Ishikawa (cell line): ENCODE results near the gene PADI1.

ENCODE experiments used
- CEBPB ChIP-seq: IDR thresholded peaks from 2 replicates; pipeline ENCODE4 v1.6.1; 2012
- CREB1 ChIP-seq: IDR thresholded peaks from 2 replicates; pipeline ENCODE4 v1.6.1; 2012; ENCODE audit warnings: low read depth
- EGR1 ChIP-seq: IDR thresholded peaks from 2 replicates; pipeline ENCODE4 v1.6.1; 2012
- EP300 ChIP-seq: IDR thresholded peaks from 2 replicates; pipeline ENCODE4 v1.6.1; 2012; ENCODE audit warnings: borderline replicate concordance
- FOXM1 ChIP-seq: IDR thresholded peaks from 2 replicates; pipeline ENCODE4 v1.6.1; 2012; ENCODE audit warnings: low read depth, borderline replicate concordance
- MAX ChIP-seq: IDR thresholded peaks from 2 replicates; pipeline ENCODE4 v1.6.1; 2012
- NFIC ChIP-seq: IDR thresholded peaks from 2 replicates; pipeline ENCODE4 v1.6.1; 2012
- RAD21 ChIP-seq: IDR thresholded peaks from 2 replicates; pipeline ENCODE4 v1.6.1; 2012; ENCODE audit warnings: low read depth
- REST ChIP-seq: IDR thresholded peaks from 2 replicates; pipeline ENCODE4 v1.6.1; 2012; ENCODE audit warnings: low read depth, mild to moderate bottlenecking
- TAF1 ChIP-seq: IDR thresholded peaks from 2 replicates; pipeline ENCODE4 v1.6.1; 2012; ENCODE audit warnings: low read depth, mild to moderate bottlenecking
- TCF12 ChIP-seq: IDR thresholded peaks from 2 replicates; pipeline ENCODE4 v1.6.1; 2012; ENCODE audit warnings: low read depth
- TEAD4 ChIP-seq: IDR thresholded peaks from 2 replicates; pipeline ENCODE4 v1.6.1; 2012
- USF1 ChIP-seq: IDR thresholded peaks from 2 replicates; pipeline ENCODE4 v1.6.1; 2012
- YY1 ChIP-seq: IDR thresholded peaks from 2 replicates; pipeline ENCODE4 v1.6.1; 2012; ENCODE audit warnings: low read depth
- ZBTB7A ChIP-seq: IDR thresholded peaks from 2 replicates; pipeline ENCODE4 v1.6.1; 2012; ENCODE audit warnings: low read depth

PADI1 gene

GRCh38 chr1:17244821-17245740, 40.2 kb downstream of the PADI1 start:
- TF ChIP-seq TCF12 (no peak), RAD21 (no peak), TAF1 (no peak), TEAD4 (no peak), FOXM1 (no peak), ZBTB7A (no peak), CREB1 (no peak), MAX (no peak), EP300 (no peak), USF1 (no peak), NFIC (no peak), REST (no peak), CEBPB (no peak), YY1 (no peak), EGR1 (no peak)

- TF ChIP-seq REST (no peak), NFIC (no peak), YY1 (no peak), MAX (no peak), TCF12 (no peak), CEBPB (no peak), TEAD4 (no peak), CREB1 (no peak), TAF1 (no peak), USF1 (no peak), ZBTB7A (no peak), RAD21 (no peak), EGR1 (no peak), FOXM1 (no peak), EP300 (no peak)
Measured at GRCh38 chr1:17245816-17246325, 40.9 kb downstream of the PADI1 start.

- no peak for TF ChIP-seq RAD21
- no peak for TF ChIP-seq USF1
- no peak for TF ChIP-seq CREB1
- no peak for TF ChIP-seq REST
- TF ChIP-seq CEBPB: no peak
- TF ChIP-seq NFIC: no peak
- no peak for TF ChIP-seq MAX
- TF ChIP-seq TAF1: no peak
- no peak for TF ChIP-seq YY1
- TF ChIP-seq EP300: no peak
- no peak for TF ChIP-seq TCF12
- no peak for TF ChIP-seq TEAD4
- TF ChIP-seq ZBTB7A: no peak
- TF ChIP-seq EGR1: no peak
- no peak for TF ChIP-seq FOXM1
Measured at GRCh38 chr1:17246971-17247370, 42.0 kb downstream of the PADI1 start.
